ENCODE data around the gene GRIN3A. TPM values are rescaled to one million over a fixed set of nuclear protein-coding genes. Genes with fewer than 3 reads are reported as not detected.

GRIN3A gene
- total RNA-seq, 2 experiments from 2014 or later, result not detected

- DNase-seq (no peak), ATAC-seq (ENCODE audit: low read depth) (no peak)
- Mint-ChIP-seq H3K4me3 (no peak overlapping the region), H3K4me1 (no peaks in the 10 kb centered on the region), H3K36me3 (no peaks in the 10 kb centered on the region), H3K27ac (no peak overlapping the region), H3K9me3 (no peaks in the 10 kb centered on the region), H3K27me3 (no peaks in the 10 kb centered on the region)
- POLR2A ChIA-PET, result no interaction called here
Observed at GRCh38 chr9:101635473-101635872, 103.0 kb downstream of the GRIN3A start.

GRCh38 chr9:101634741-101635409 lies 103.6 kb downstream of the GRIN3A start:
- POLR2A ChIA-PET, result interaction anchor here (0.7 kb wide), 2 partner anchors 53 to 239 kb away, joined by 3 to 4 read pairs; no protein-coding TSS in a partner anchor
- Mint-ChIP-seq H3K36me3 (no peaks in the 10 kb centered on the region), H3K4me3 (no peak overlapping the region), H3K27ac (no peak overlapping the region), H3K27me3 (no peaks in the 10 kb centered on the region), H3K4me1 (no peaks in the 10 kb centered on the region), H3K9me3 (no peaks in the 10 kb centered on the region)
- no peak for DNase-seq
- ATAC-seq (ENCODE audit: low read depth), result no peak

- ATAC-seq (ENCODE audit: low read depth), result no peak
- no peak for DNase-seq
- no peak overlapping the region for H3K27ac Mint-ChIP-seq
- H3K4me3 Mint-ChIP-seq, result no peak overlapping the region
- H3K27me3 Mint-ChIP-seq, result no peaks in the 10 kb centered on the region
- H3K9me3 Mint-ChIP-seq, result no peaks in the 10 kb centered on the region
- no peaks in the 10 kb centered on the region for H3K36me3 Mint-ChIP-seq
- POLR2A ChIA-PET, result no interaction called here
- no peaks in the 10 kb centered on the region for H3K4me1 Mint-ChIP-seq
Observed at GRCh38 chr9:101632611-101633010, 105.8 kb downstream of the GRIN3A start.

- no peaks in the 10 kb centered on the region for H3K4me1 Mint-ChIP-seq
- H3K4me3 Mint-ChIP-seq, result no peak overlapping the region
- H3K27me3 Mint-ChIP-seq, result no peaks in the 10 kb centered on the region
- H3K9me3 Mint-ChIP-seq, result no peaks in the 10 kb centered on the region
- H3K27ac Mint-ChIP-seq, result no peak overlapping the region
- no peaks in the 10 kb centered on the region for H3K36me3 Mint-ChIP-seq
- POLR2A ChIA-PET, result no interaction called here
- DNase-seq (no peak), ATAC-seq (ENCODE audit: low read depth) (no peak)
Observed at GRCh38 chr9:101631892-101632291, 106.6 kb downstream of the GRIN3A start.

- Mint-ChIP-seq H3K36me3 (no peaks in the 10 kb centered on the region), H3K4me3 (no peak overlapping the region), H3K27me3 (no peaks in the 10 kb centered on the region), H3K4me1 (peaks cover 4% of the 10 kb centered on the region), H3K27ac (no peak overlapping the region), H3K9me3 (no peaks in the 10 kb centered on the region)
- POLR2A ChIA-PET, result no interaction called here
- DNase-seq (no peak), ATAC-seq (ENCODE audit: low read depth) (no peak)
Observed at GRCh38 chr9:101629636-101630035, 108.8 kb downstream of the GRIN3A start.

GRCh38 chr9:101628173-101628572 lies 110.3 kb downstream of the GRIN3A start:
- no peak overlapping the region for H3K27ac Mint-ChIP-seq
- no peaks in the 10 kb centered on the region for H3K36me3 Mint-ChIP-seq
- H3K27me3 Mint-ChIP-seq, result no peaks in the 10 kb centered on the region
- H3K4me1 Mint-ChIP-seq, result peaks cover 4% of the 10 kb centered on the region
- ATAC-seq (ENCODE audit: low read depth), result no peak
- no peak for DNase-seq
- POLR2A ChIA-PET, result no interaction called here
- H3K9me3 Mint-ChIP-seq, result no peaks in the 10 kb centered on the region
- no peak overlapping the region for H3K4me3 Mint-ChIP-seq

DNA sequence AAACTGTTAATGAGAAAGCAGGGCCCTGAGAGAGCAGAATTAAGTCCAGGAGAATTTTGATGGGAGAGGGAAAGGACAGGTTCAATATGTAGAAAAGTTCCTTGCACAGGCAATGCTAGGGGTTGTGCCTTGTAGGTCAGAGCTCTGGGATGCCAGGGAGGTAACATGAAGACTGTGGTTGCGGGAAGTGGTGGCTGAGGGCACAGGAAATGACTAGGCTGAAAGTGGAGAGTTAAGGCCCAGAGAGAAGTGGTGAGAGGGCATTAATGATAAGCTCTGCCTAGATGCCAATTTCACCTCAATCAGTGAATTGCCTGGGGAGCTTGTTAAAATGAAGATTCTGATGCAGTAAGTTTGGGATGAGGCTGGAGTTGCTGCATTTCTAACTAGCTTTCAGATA lies 112.2 kb downstream of the GRIN3A start:
- DNase-seq (no peak), ATAC-seq (ENCODE audit: low read depth) (no peak)
- H3K27ac Mint-ChIP-seq, result no peak overlapping the region

DNA sequence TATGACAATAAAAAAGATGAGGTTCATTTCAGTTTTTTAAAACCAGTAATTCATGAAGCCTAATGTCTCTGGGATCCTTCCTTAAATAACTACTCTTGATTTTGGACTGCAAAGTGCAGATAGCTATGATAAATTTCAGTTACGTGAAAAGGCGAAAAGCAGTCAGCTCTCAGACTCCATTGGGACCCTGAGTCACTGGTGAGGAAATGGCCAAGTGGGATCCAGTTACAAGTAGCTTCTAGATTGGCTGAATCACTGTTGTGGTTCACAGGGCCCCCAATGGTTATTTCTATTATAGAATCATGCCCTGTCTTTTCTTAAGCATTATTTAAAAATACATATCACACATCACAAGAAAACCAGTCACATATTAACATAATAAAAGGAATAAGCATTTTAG lies 112.6 kb downstream of the GRIN3A start:
- peaks cover 8% of the 10 kb centered on the region for H3K27me3 Mint-ChIP-seq

More for the DNA sequence above, 112.2 kb downstream of the GRIN3A start:
- H3K4me3 Mint-ChIP-seq, result no peak overlapping the region
- H3K27me3 Mint-ChIP-seq, result peaks cover 7% of the 10 kb centered on the region
- peaks cover 4% of the 10 kb centered on the region for H3K4me1 Mint-ChIP-seq
- H3K9me3 Mint-ChIP-seq, result no peaks in the 10 kb centered on the region
- H3K36me3 Mint-ChIP-seq, result no peaks in the 10 kb centered on the region
- POLR2A ChIA-PET, result no interaction called here

GRCh38 chr9:101620452-101620851 lies 118.0 kb downstream of the GRIN3A start:
- POLR2A ChIA-PET, result no interaction called here
- H3K36me3 Mint-ChIP-seq, result no peaks in the 10 kb centered on the region
- no peak overlapping the region for H3K27ac Mint-ChIP-seq
- H3K27me3 Mint-ChIP-seq, result peaks cover 10% of the 10 kb centered on the region
- no peak for ATAC-seq (ENCODE audit: low read depth)
- no peak for DNase-seq
- H3K4me1 Mint-ChIP-seq, result no peaks in the 10 kb centered on the region
- H3K9me3 Mint-ChIP-seq, result no peaks in the 10 kb centered on the region
- no peak overlapping the region for H3K4me3 Mint-ChIP-seq

More for the DNA sequence above, 112.6 kb downstream of the GRIN3A start:
- H3K27ac Mint-ChIP-seq, result no peak overlapping the region
- POLR2A ChIA-PET, result no interaction called here
- H3K4me3 Mint-ChIP-seq, result no peak overlapping the region
- H3K36me3 Mint-ChIP-seq, result no peaks in the 10 kb centered on the region
- no peaks in the 10 kb centered on the region for H3K9me3 Mint-ChIP-seq
- H3K4me1 Mint-ChIP-seq, result peaks cover 4% of the 10 kb centered on the region
- ATAC-seq (ENCODE audit: low read depth) (no peak), DNase-seq (no peak)

DNA sequence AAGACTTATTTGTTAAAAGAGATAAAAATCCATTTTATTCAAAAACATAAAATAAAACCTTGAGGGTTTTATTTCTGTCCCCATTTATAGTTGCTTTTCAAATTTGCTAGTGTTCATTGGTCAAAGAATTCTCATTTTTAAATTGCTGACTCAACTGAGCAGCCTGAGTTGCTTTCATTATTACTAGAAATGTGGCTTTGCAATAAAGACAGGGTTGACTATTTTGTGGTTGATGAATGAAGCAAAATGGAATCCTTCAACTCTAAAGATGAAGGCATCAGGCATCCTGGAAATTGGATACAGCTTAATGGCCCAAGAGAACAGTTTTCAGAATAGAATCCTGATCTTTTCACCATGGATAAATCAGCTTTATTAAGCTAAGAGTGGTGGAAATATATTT lies 119.7 kb downstream of the GRIN3A start:
- no peaks in the 10 kb centered on the region for H3K4me1 Mint-ChIP-seq
- ATAC-seq (ENCODE audit: low read depth) (no peak), DNase-seq (no peak)
- H3K27me3 Mint-ChIP-seq, result peaks cover 10% of the 10 kb centered on the region
- POLR2A ChIA-PET, result no interaction called here
- H3K4me3 Mint-ChIP-seq, result no peak overlapping the region
- no peaks in the 10 kb centered on the region for H3K9me3 Mint-ChIP-seq
- H3K36me3 Mint-ChIP-seq, result no peaks in the 10 kb centered on the region
- no peak overlapping the region for H3K27ac Mint-ChIP-seq

DNA sequence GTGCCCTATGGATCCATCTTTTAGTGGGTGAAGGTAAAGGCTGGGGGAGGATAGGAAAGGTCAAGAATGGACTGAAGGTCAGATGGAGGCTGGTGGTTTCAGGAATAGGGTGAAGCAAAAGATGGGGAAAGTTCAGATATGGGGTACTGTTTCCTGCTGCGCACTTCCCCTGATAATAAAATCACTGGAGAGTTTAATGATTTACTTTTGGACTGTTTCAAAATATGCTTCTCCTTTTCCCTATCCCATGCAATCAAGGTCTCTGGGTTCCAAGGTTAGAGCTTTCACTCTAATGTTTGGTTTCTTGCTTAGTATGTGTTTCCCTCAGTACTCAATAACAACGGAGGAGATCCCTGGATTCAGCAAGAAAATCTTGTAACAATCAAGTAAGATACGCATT lies 132.9 kb downstream of the GRIN3A start:
- DNase-seq (no peak), ATAC-seq (ENCODE audit: low read depth) (no peak)
- Mint-ChIP-seq H3K27ac (no peak overlapping the region), H3K36me3 (no peaks in the 10 kb centered on the region), H3K9me3 (no peaks in the 10 kb centered on the region), H3K27me3 (peaks cover 6% of the 10 kb centered on the region), H3K4me1 (peaks cover 3% of the 10 kb centered on the region), H3K4me3 (no peak overlapping the region)
- POLR2A ChIA-PET, result no interaction called here

DNA sequence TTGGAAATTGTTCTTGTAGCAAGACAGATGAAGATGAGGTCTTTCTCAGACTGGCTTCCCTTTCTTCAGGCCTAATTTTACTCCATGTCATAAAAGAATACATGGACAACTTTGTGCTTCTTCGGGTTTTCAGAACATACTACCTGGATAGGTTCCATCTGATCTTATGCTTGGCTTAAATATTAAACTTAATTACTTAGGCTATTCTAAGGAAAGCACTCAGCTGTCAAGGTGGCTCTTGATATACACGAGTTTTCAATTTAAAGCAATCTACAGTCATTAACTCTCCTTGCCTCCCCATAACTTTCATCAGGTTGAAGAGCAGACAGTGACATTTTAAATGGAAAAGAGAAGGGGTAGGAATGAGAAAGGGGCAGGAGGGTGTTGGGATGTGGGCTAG lies 134.2 kb downstream of the GRIN3A start:
- ATAC-seq (ENCODE audit: low read depth), result no peak
- peaks cover 3% of the 10 kb centered on the region for H3K4me1 Mint-ChIP-seq
- H3K27ac Mint-ChIP-seq, result no peak overlapping the region
- H3K4me3 Mint-ChIP-seq, result no peak overlapping the region
- H3K36me3 Mint-ChIP-seq, result no peaks in the 10 kb centered on the region
- H3K9me3 Mint-ChIP-seq, result no peaks in the 10 kb centered on the region
- peaks cover 6% of the 10 kb centered on the region for H3K27me3 Mint-ChIP-seq
- POLR2A ChIA-PET, result no interaction called here
- DNase-seq, result no peak

DNA sequence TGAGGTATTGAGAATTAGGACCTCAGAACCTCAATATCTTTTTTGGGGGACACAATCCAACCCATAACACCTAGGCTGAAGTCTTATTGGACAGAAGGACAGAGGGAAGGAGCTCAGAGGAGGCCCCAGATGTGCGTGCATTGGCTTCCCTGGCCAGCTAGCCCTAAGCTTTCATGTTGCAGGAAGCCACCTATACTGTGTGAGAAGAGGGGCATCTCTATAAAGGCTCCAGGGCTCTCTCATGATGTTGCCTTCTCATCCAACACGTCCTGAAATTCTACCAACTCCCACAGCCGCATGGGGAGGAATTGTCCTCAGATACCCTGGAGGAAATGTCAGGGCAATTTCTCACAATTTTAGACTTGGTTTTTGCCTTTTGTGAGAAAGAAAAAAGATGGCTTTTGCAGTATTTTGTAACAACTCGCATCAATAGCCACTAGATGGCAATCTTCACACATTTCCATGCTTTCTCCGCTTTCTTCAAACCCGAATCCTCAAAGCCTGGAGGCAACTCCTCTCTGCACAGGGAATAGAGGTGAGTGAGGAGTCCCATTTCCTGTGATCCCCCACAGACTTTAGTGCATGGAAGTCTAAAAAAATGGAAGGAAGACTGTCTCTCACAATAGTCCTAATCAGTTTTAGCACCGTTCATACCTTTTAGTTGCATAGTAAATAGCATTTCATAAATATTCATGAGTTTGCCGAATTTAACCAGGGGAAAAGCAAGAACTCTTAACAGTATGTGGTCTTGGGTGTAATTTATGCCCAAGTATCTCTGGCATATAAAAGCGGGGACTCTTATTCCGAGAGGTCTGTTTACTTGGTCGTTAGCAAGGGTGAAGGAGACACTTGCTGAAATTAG lies 136.3 kb downstream of the GRIN3A start:
- DNase-seq, result no peak
- H3K27ac Mint-ChIP-seq, result no peak overlapping the region
- H3K27me3 Mint-ChIP-seq, result peaks cover 6% of the 10 kb centered on the region
- peaks cover 3% of the 10 kb centered on the region for H3K4me1 Mint-ChIP-seq
- no peak for ATAC-seq (ENCODE audit: low read depth)
- no peak overlapping the region for H3K4me3 Mint-ChIP-seq
- POLR2A ChIA-PET, result no interaction called here
- H3K9me3 Mint-ChIP-seq, result no peaks in the 10 kb centered on the region
- no peaks in the 10 kb centered on the region for H3K36me3 Mint-ChIP-seq

DNA sequence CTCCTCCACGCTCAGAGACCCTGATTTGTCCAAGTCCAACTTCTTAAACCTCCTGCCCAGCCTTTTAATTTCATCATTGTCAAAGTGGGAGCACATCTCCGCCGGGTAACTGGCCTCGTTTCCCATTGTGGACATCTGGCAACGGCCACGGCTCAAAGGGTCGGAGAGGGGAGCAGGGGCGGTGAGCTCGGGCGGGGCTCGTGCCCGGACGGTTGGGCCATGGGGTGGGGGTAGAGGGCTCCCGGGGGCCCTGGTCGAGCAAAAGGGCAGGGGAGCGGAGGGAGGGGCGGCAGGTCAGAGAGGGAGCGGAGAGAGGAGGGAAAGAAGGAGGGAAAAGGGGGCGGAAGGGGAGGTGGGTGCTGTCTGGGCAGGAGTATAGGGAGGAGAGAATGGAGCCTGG lies 143.7 kb downstream of the GRIN3A start, which contains the start of gene PPP3R2:
Gene PPP3R2, minus strand, starts transcription at position 174 of the 400 bp plus-strand sequence. Its CDS starts 48 bp downstream, at position 126.
- H3K36me3 Mint-ChIP-seq, result no peaks in the 10 kb centered on the region
- no peaks in the 10 kb centered on the region for H3K9me3 Mint-ChIP-seq
- H3K27me3 Mint-ChIP-seq, result peaks cover 2% of the 10 kb centered on the region
- no peak for DNase-seq
- ATAC-seq (ENCODE audit: low read depth), result no peak
- H3K27ac Mint-ChIP-seq, result no peak within 1 kb of the TSS
- POLR2A ChIA-PET, result no interaction called here
- no peaks in the 10 kb centered on the region for H3K4me1 Mint-ChIP-seq
- H3K4me3 Mint-ChIP-seq, result no peak within 1 kb of the TSS
